Mesenchymal stem cell (in vitro differentiated cells and primary cell): ENCODE results near the gene C1QTNF1.

Experiments
- DNase-seq: peaks from one replicate; pipeline ENCODE4 v3.0.0-alpha.2; 2013
- H2AFZ ChIP-seq: one replicate; pipeline ENCODE4 v1.6.1; 2013; ENCODE audit warnings: low read depth, mild to moderate bottlenecking, control low read depth, inconsistent platforms, low read length, moderate library complexity
- H2AK5ac ChIP-seq: 2 replicates; pipeline ENCODE4 v1.6.1; 2013; ENCODE audit warnings: low read length, moderate library complexity, mild to moderate bottlenecking, inconsistent platforms; ENCODE audit not compliant: severe bottlenecking
- H2BK120ac ChIP-seq: one replicate; pipeline ENCODE4 v1.6.1; 2013; ENCODE audit warnings: low read depth, mild to moderate bottlenecking, inconsistent platforms, low read length, moderate library complexity
- H2BK12ac ChIP-seq, 2 experiments: one replicate each; pipeline ENCODE4 v1.6.1; 2013; ENCODE audit warnings: inconsistent platforms in 2 of 2, low read length in 2 of 2, mild to moderate bottlenecking in 2 of 2, moderate library complexity in 2 of 2, control low read depth in 1 of 2
- H2BK15ac ChIP-seq: one replicate; pipeline ENCODE4 v1.6.1; 2013; ENCODE audit warnings: mild to moderate bottlenecking, low read depth, inconsistent platforms; ENCODE audit not compliant: poor library complexity, severe bottlenecking
- H2BK5ac ChIP-seq: 2 replicates; pipeline ENCODE4 v1.6.1; 2013; ENCODE audit warnings: low read depth, mild to moderate bottlenecking, low read length, control low read depth, inconsistent platforms; ENCODE audit not compliant: poor library complexity, severe bottlenecking
- H3K14ac ChIP-seq, 2 experiments: one replicate each; pipeline ENCODE4 v1.6.1; 2013; ENCODE audit warnings: inconsistent platforms in 2 of 2, low read length in 2 of 2, control low read depth in 1 of 2, mild to moderate bottlenecking in 1 of 2, moderate library complexity in 1 of 2
- H3K18ac ChIP-seq, 2 experiments: one replicate each; pipeline ENCODE4 v1.6.1; 2013; ENCODE audit warnings: inconsistent platforms in 2 of 2, low read length in 2 of 2, control low read depth in 1 of 2, low read depth in 1 of 2, mild to moderate bottlenecking in 1 of 2
- H3K23ac ChIP-seq, 2 experiments: one replicate each; pipeline ENCODE4 v1.6.1; 2013; ENCODE audit warnings: inconsistent platforms in 2 of 2, low read length in 2 of 2, mild to moderate bottlenecking in 2 of 2, moderate library complexity in 2 of 2, control low read depth in 1 of 2
- H3K27ac ChIP-seq: 2 replicates; pipeline ENCODE4 v1.5.1; 2013; ENCODE audit warnings: mild to moderate bottlenecking, moderate library complexity, low read length, control low read depth, inconsistent platforms; ENCODE audit not compliant: poor library complexity, severe bottlenecking
- H3K27me3 ChIP-seq, 2 experiments: 2 replicates each; pipeline versions ENCODE4 v1.6.1 to v1.7.0; 2013; ENCODE audit warnings: low read length in 2 of 2, mild to moderate bottlenecking in 2 of 2, moderate library complexity in 2 of 2, control low read depth in 1 of 2, inconsistent platforms in 1 of 2; ENCODE audit not compliant: control insufficient read depth in 1 of 2, insufficient read depth in 1 of 2
- H3K36me3 ChIP-seq, 2 experiments: 2 replicates each; pipeline versions ENCODE4 v1.6.1 to v1.7.0; 2013; ENCODE audit warnings: low read length in 2 of 2, control low read depth in 1 of 2, inconsistent platforms in 1 of 2, low read depth in 1 of 2, mild to moderate bottlenecking in 1 of 2; ENCODE audit not compliant: insufficient read depth in 2 of 2, control insufficient read depth in 1 of 2
- H3K4ac ChIP-seq, 2 experiments: one replicate each; pipeline ENCODE4 v1.6.1; 2013; ENCODE audit warnings: inconsistent platforms in 2 of 2, low read length in 2 of 2, mild to moderate bottlenecking in 2 of 2, moderate library complexity in 2 of 2, control low read depth in 1 of 2, low read depth in 1 of 2
- H3K4me1 ChIP-seq: 2 replicates; pipeline ENCODE4 v1.6.1; 2013; ENCODE audit warnings: low read depth, low read length, control low read depth; ENCODE audit not compliant: control insufficient read depth, insufficient read depth
- H3K4me2 ChIP-seq: 2 replicates; pipeline ENCODE4 v1.6.1; 2013; ENCODE audit warnings: low read length, mild to moderate bottlenecking, inconsistent platforms; ENCODE audit not compliant: poor library complexity, severe bottlenecking
- H3K4me3 ChIP-seq, 2 experiments: 2 replicates each; pipeline versions ENCODE4 v1.5.1 to v1.7.0; 2013; ENCODE audit warnings: low read length in 2 of 2, mild to moderate bottlenecking in 2 of 2, control low read depth in 1 of 2, low read depth in 1 of 2; ENCODE audit not compliant: insufficient read depth in 1 of 2
- H3K79me1 ChIP-seq: replicated peaks from 2 replicates; pipeline ENCODE4 v1.6.1; 2013; ENCODE audit warnings: mild to moderate bottlenecking, control low read depth, low read length, inconsistent platforms; ENCODE audit not compliant: poor library complexity, severe bottlenecking
- H3K9ac ChIP-seq: 2 replicates; pipeline ENCODE4 v1.7.0; 2013; ENCODE audit warnings: mild to moderate bottlenecking, low read length, moderate library complexity
- H3K9me3 ChIP-seq: 2 replicates; pipeline ENCODE4 v1.7.0; 2013; ENCODE audit warnings: mild to moderate bottlenecking, low read length; ENCODE audit not compliant: control insufficient read depth
- H4K8ac ChIP-seq: one replicate; pipeline ENCODE4 v1.6.1; 2013; ENCODE audit warnings: inconsistent platforms, mild to moderate bottlenecking, low read length, moderate library complexity
- H4K91ac ChIP-seq: one replicate; pipeline ENCODE4 v1.6.1; 2013; ENCODE audit warnings: mild to moderate bottlenecking, low read length, inconsistent platforms
- WGBS: methylation state at CpG from one replicate; pipeline ENCODE4 v1.1.7; 2013; ENCODE audit warnings: mixed read lengths; 5-methylcytosine and 5-hydroxymethylcytosine counted together

Gene C1QTNF1

GRCh38 chr17:79002796-79003593 lies 21.0 kb upstream of the C1QTNF1 start:
- 93% methylated on average over 20 of the region's 20 CpGs for WGBS
- peaks cover 36% of the 10 kb centered on the region for H3K4me1 ChIP-seq

DNA sequence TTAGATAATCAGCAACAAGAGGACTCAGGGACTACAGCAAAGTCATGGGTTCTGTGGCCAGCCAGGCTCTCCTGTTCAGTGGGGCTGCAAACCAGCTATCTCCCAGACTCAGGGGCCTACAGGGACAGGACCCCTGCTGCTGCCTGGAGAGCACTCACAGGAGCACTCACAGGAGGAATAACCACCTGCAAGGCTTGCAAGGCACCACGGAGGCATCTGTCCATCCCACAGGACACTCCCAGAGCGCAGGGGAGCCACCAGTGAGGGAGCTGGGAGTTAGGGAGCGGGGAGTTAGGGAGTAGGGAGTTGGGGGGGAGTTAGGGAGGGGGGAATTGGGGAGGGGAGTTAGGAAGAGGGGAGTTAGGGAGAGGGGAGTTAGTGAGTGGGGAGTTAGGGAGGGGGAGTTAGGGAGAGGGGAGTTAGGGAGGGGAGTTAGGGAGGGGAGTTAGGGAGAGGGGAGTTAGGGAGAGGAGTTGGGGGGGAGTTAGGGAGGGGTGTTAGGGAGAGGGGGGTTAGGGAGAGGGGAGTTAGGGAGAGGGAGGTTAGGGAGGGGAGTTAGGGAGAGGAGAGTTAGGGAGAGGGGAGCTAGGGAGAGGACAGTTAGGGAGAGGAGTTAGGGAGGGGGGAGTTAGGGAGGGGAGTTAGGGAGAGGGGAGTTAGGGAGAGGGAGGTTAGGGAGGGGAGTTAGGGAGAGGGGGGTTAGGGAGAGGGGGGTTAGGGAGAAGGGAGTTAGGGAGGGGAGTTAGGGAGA lies 20.1 kb upstream of the C1QTNF1 start:
- no peak overlapping the region for H4K91ac ChIP-seq
- no peak overlapping the region for H3K27ac ChIP-seq
- H3K4me3 ChIP-seq: no peak overlapping the region
- no peak overlapping the region for H2BK5ac ChIP-seq
- no peak overlapping the region for H3K4ac ChIP-seq
- no peak for DNase-seq
- no peaks in the 10 kb centered on the region for H3K9me3 ChIP-seq
- H2BK12ac ChIP-seq: no peak overlapping the region
- H2AK5ac ChIP-seq: no peak overlapping the region
- peaks cover 43% of the 10 kb centered on the region for H3K4me1 ChIP-seq
- H3K79me1 ChIP-seq: peaks cover 21% of the 10 kb centered on the region
- peaks cover 37 to 56% of the 10 kb centered on the region in 2 experiments for H3K36me3 ChIP-seq
- H3K18ac ChIP-seq: no peak overlapping the region
- 68% methylated on average over 3 of the region's 3 CpGs for WGBS
- no peak overlapping the region for H2BK120ac ChIP-seq
- H2BK15ac ChIP-seq: no peak overlapping the region
- no peaks in the 10 kb centered on the region for H3K27me3 ChIP-seq
- no peak overlapping the region for H4K8ac ChIP-seq
- H2AFZ ChIP-seq: no peak overlapping the region
- no peak overlapping the region for H3K9ac ChIP-seq
- H3K14ac ChIP-seq: no peak overlapping the region
- H3K4me2 ChIP-seq: no peak overlapping the region
- no peak overlapping the region for H3K23ac ChIP-seq

More at GRCh38 chr17:79002796-79003593, 21.0 kb upstream of the C1QTNF1 start:
- DNase-seq: no peak
- Histone ChIP-seq H3K9me3 (no peaks in the 10 kb centered on the region), H3K14ac (no peak overlapping the region), H2BK12ac (no peak overlapping the region), H3K18ac (no peak overlapping the region), H4K8ac (no peak overlapping the region), H3K27ac (no peak overlapping the region), H2BK5ac (no peak overlapping the region), H3K27me3 (no peaks in the 10 kb centered on the region), H3K4me3 (no peak overlapping the region), H2AK5ac (peak overlapping the region; percentile 60), H4K91ac (no peak overlapping the region), H3K9ac (no peak overlapping the region), H3K4ac (no peak overlapping the region), H3K36me3 (peaks cover 39 to 63% of the 10 kb centered on the region in 2 experiments), H2BK15ac (no peak overlapping the region), H2BK120ac (no peak overlapping the region), H3K79me1 (peaks cover 25% of the 10 kb centered on the region), H3K23ac (no peak overlapping the region), H2AFZ (no peak overlapping the region), H3K4me2 (no peak overlapping the region)

DNA sequence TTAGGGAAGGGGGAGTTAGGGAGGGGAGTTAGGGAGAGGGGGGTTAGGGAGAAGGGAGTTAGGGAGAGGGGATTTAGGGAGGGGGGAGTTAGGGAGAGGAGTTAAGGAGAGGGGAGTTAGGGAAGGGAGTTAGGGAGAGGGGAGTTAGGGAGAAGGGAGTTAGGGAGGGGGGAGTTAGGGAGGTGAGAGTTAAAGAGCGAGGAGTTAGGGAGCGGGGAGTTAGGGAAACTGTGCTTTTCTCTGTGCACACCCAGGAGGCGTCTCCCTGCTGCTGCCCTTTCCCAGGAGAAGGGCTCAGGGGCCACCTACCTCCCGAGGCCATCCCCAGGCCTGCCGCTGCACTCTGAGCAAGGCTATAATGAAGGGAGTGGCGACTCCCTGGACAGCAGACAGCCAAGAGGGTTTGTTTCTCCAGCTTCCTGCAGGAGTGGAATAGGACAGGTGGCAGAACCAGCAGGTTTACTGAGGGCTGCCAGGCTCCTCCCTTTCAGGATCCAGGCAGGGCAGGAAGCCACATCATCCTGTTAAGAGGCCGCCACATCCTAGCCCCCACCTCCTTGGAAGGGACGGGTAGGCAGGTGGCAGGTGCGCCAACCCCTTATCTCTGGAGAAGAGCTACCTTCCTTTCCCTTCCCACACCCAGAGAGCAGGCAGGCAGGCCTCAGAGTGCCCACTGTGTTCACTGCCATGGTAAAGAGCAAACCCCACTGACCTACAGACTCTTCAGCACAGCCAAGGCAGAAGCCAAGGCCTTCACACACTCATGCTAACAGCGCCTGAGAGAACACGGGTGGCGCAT lies 18.7 kb upstream of the C1QTNF1 start:
- 93% methylated on average over 12 of the region's 12 CpGs for WGBS

More for the DNA sequence above, 18.7 kb upstream of the C1QTNF1 start:
- H2BK12ac ChIP-seq: no peak overlapping the region
- no peak overlapping the region for H3K9ac ChIP-seq
- no peak overlapping the region for H3K14ac ChIP-seq
- no peak overlapping the region for H3K27ac ChIP-seq
- H2BK5ac ChIP-seq: no peak overlapping the region
- no peak overlapping the region for H2BK120ac ChIP-seq
- no peaks in the 10 kb centered on the region for H3K9me3 ChIP-seq
- no peak overlapping the region for H2AK5ac ChIP-seq
- H3K23ac ChIP-seq: no peak overlapping the region
- H3K18ac ChIP-seq: no peak overlapping the region
- DNase-seq: no peak
- no peak overlapping the region for H3K4ac ChIP-seq
- H3K4me2 ChIP-seq: no peak overlapping the region
- peaks cover 47% of the 10 kb centered on the region for H3K4me1 ChIP-seq
- no peak overlapping the region for H4K8ac ChIP-seq
- no peak overlapping the region for H2BK15ac ChIP-seq
- H3K36me3 ChIP-seq: peaks cover 32 to 43% of the 10 kb centered on the region in 2 experiments
- peaks cover 16% of the 10 kb centered on the region for H3K79me1 ChIP-seq
- no peak overlapping the region for H2AFZ ChIP-seq
- H3K27me3 ChIP-seq: no peaks in the 10 kb centered on the region
- no peak overlapping the region for H3K4me3 ChIP-seq
- H4K91ac ChIP-seq: no peak overlapping the region
